Adrenal gland (tissue), 5 donors: Measurements from ENCODE around the gene SELENOW.

ENCODE experiments used
- CTCF ChIP-seq, 6 experiments: fragments of 450-650 bp in 4 of 6; fragments of 200-600 bp in 2 of 6; sonication (generic) in 1 of 6; IDR thresholded peaks; 1 replicate in 5 of 6; 2 replicates in 1 of 6; pipeline versions ENCODE4 v1.5.1 to v1.8.0; 2016 to 2021; ENCODE audit warnings: antibody characterized with exemption in 6 of 6, mild to moderate bottlenecking in 2 of 6, moderate library complexity in 1 of 6
- POLR2A ChIP-seq, 2 donors: fragments of 450-650 bp; IDR thresholded peaks; one replicate each; pipeline ENCODE4 v1.6.1; 2017; ENCODE audit warnings: antibody characterized with exemption in 2 of 2, mild to moderate bottlenecking in 2 of 2, moderate library complexity in 1 of 2
- donor health status: DM: no; HTN: no; CAD: no.

GRCh38 chr19:47756953-47757608 lies 21.4 kb upstream of the SELENOW start:
- TF ChIP-seq CTCF (IDR thresholded peaks at IDR 0.05) (no peak), POLR2A (IDR thresholded peaks at IDR 0.05) (no peak)
